Breast epithelium (tissue), 4 donors: ENCODE data around the gene KDM4C. TPM values are rescaled to one million over a fixed set of nuclear protein-coding genes. Genes with fewer than 3 reads are reported as not detected.
"Not testable (repeated sequence)": the region's sequence is repeated elsewhere in the genome, so short reads cannot be mapped to it uniquely, and the experiment has no call there.

Source experiments
- DNase-seq, 2 donors: peaks; one replicate each; pipeline ENCODE4 v3.0.0-alpha.2; 2019; ENCODE audit warnings: low spot score in 2 of 2
- H3K27ac ChIP-seq, 2 donors: fragments of 200-600 bp; sonication (generic) in 1 of 2; one replicate each; pipeline ENCODE4 v1.5.1; 2016 to 2019; ENCODE audit warnings: mild to moderate bottlenecking in 1 of 2
- H3K27me3 ChIP-seq, 2 donors: fragments of 200-600 bp; sonication (generic) in 1 of 2; one replicate each; pipeline versions ENCODE4 v1.5.1 to v1.6.0; 2017 to 2019; ENCODE audit warnings: control low read depth in 1 of 2, mild to moderate bottlenecking in 1 of 2
- H3K36me3 ChIP-seq: fragments of 200-600 bp; one replicate; pipeline ENCODE4 v1.5.1; 2019
- H3K4me1 ChIP-seq, 2 donors: fragments of 200-600 bp; sonication (generic); one replicate each; pipeline ENCODE4 v1.5.1; 2016 to 2019; ENCODE audit warnings: control low read depth in 1 of 2
- H3K4me3 ChIP-seq, 3 donors: fragments of 200-600 bp; sonication (generic); 1 replicate in 2 of 3; 2 replicates in 1 of 3; pipeline ENCODE4 v1.5.1; 2016 to 2019; ENCODE audit warnings: mild to moderate bottlenecking in 3 of 3, moderate library complexity in 2 of 3
- H3K9me3 ChIP-seq, 2 donors: fragments of 200-600 bp; sonication (generic) in 1 of 2; one replicate each; pipeline ENCODE4 v1.5.1; 2016 to 2019; ENCODE audit warnings: control low read depth in 1 of 2
- CTCF ChIP-seq, 3 donors: fragments of 450-650 bp; IDR thresholded peaks; one replicate each; pipeline ENCODE4 v1.5.1; 2016 to 2017; ENCODE audit warnings: antibody characterized with exemption in 3 of 3, mild to moderate bottlenecking in 3 of 3, moderate library complexity in 3 of 3
- POLR2A ChIP-seq: fragments of 450-650 bp; IDR thresholded peaks from one replicate; pipeline ENCODE4 v1.6.1; 2016; ENCODE audit warnings: antibody characterized with exemption, mild to moderate bottlenecking, moderate library complexity
- POLR2AphosphoS5 ChIP-seq, 3 donors: sonication (generic); formaldehyde crosslinking; IDR thresholded peaks; one replicate each; pipeline ENCODE4 v1.6.1; 2017; ENCODE audit warnings: antibody characterized with exemption in 3 of 3
- intact Hi-C: fragments of 100-400 bp; cut with DNase I; formaldehyde crosslinking; loops from one replicate; pipeline ENCODE4 v1.15.1; 2023; ENCODE audit warnings: low total_unique reads
- total RNA-seq, 3 donors: library from RNA; depleted of rRNA; stranded (reverse); fragments of >200 nt; gene quantifications; one replicate each; pipeline ENCODE4 v1.1.0, GENCODE V29; 2016

Gene KDM4C
- total RNA-seq, 3 donors from 2014 or later: 37.8 to 80.9 (median 60.0) TPM

GRCh38 chr9:7011395-7012067 is 253.8 kb downstream of the KDM4C start:
- H3K27me3 ChIP-seq: no peaks in the 10 kb centered on the region
- no peak overlapping the region for H3K4me3 ChIP-seq
- H3K36me3 ChIP-seq: peaks cover 5% of the 10 kb centered on the region
- TF ChIP-seq CTCF (IDR thresholded peaks at IDR 0.05) (no peak), POLR2A (no peak), POLR2AphosphoS5 (IDR thresholded peaks at IDR 0.05) (no peak)
- intact Hi-C loops: loop anchor here (10.0 kb wide), 1 partner anchor 57 kb away; no protein-coding TSS in a partner anchor
- no peak overlapping the region for H3K27ac ChIP-seq
- H3K4me1 ChIP-seq: no peaks in the 10 kb centered on the region
- no peaks in the 10 kb centered on the region for H3K9me3 ChIP-seq
- no peak for DNase-seq

DNA sequence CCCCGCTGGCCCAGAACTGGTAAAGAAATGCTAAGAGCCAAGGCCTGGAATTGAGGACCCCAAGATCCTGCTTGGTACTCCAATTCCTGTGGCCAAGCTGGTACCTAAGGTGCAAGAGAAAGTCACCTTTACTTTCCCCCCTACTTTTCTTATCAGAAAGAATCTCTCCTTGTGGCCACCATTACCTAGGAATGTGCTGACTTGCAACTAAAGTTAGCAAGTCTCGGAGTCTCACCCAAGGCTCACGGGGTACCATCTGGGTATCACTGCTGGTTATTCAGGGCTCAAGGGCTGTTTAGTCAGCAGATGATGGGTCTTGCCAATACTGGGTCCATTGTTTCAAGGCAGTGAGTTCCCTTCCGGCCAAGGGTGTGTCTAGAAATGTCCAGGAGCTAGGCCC is 270.2 kb downstream of the KDM4C start:
- TF ChIP-seq POLR2AphosphoS5 (IDR thresholded peaks at IDR 0.05) (no peak), CTCF (IDR thresholded peaks at IDR 0.05) (no peak), POLR2A (no peak)

GRCh38 chr9:7028591-7028990 is 270.8 kb downstream of the KDM4C start:
- Histone ChIP-seq H3K27ac (no peak overlapping the region), H3K9me3 (no peaks in the 10 kb centered on the region), H3K4me3 (no peak overlapping the region), H3K27me3 (no peaks in the 10 kb centered on the region), H3K36me3 (no peaks in the 10 kb centered on the region), H3K4me1 (no peaks in the 10 kb centered on the region)
- TF ChIP-seq CTCF (IDR thresholded peaks at IDR 0.05) (no peak), POLR2AphosphoS5 (IDR thresholded peaks at IDR 0.05) (no peak), POLR2A (no peak)
- no peak for DNase-seq
- intact Hi-C loops: no loop called here

More for the DNA sequence above, 270.2 kb downstream of the KDM4C start:
- Histone ChIP-seq H3K4me3 (no peak overlapping the region), H3K9me3 (no peaks in the 10 kb centered on the region), H3K27me3 (no peaks in the 10 kb centered on the region), H3K36me3 (no peaks in the 10 kb centered on the region), H3K4me1 (no peaks in the 10 kb centered on the region), H3K27ac (no peak overlapping the region)
- DNase-seq: no peak
- intact Hi-C loops: no loop called here

DNA sequence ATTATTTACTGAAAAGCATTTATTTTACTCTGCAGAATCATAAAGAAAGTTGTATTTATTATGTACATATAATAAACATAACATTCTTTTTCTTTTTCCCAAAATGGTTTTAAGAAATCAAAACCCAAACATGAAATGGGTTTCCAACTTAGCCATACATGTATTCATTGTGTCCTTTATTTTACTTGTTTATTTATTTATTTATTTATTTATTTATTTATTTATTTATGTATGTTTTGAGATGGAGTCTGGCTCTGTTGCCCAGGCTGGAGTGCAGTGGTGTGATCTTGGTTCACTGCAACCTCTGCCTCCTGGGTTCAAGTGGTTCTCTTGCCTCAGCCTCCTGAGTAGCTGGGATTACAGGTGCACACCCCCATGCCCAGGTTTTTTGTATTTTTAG is 273.2 kb downstream of the KDM4C start:
- H3K4me1 ChIP-seq, H3K36me3 ChIP-seq, H3K9me3 ChIP-seq, H3K4me3 ChIP-seq, intact Hi-C loops, H3K27ac ChIP-seq, H3K27me3 ChIP-seq, DNase-seq: not testable (repeated sequence)

- H3K4me1 ChIP-seq: no peaks in the 10 kb centered on the region
- no peaks in the 10 kb centered on the region for H3K36me3 ChIP-seq
- TF ChIP-seq POLR2A (no peak), POLR2AphosphoS5 (IDR thresholded peaks at IDR 0.05) (no peak), CTCF (IDR thresholded peaks at IDR 0.05) (no peak)
- intact Hi-C loops: no loop called here
- H3K27ac ChIP-seq: no peak overlapping the region
- H3K9me3 ChIP-seq: no peaks in the 10 kb centered on the region
- H3K4me3 ChIP-seq: no peak overlapping the region
- DNase-seq: no peak
- no peaks in the 10 kb centered on the region for H3K27me3 ChIP-seq
Measured at GRCh38 chr9:7033076-7034045, 275.6 kb downstream of the KDM4C start.
